ENCODE measurements around the gene SREK1.

GRCh38 chr5:66222455-66222854 lies 78.4 kb downstream of the SREK1 start:
- TF ChIP-seq POLR2AphosphoS5 (IDR thresholded peaks at IDR 0.05) (no peak), POLR2A (IDR thresholded peaks at IDR 0.05) (no peak), CTCF (IDR thresholded peaks at IDR 0.05) (no peak)

All from prostate gland (tissue), 2 donors.